GM18502 (cell line): ENCODE measurements around the gene NUDT13.

Source experiments
- ATAC-seq: cut with Tn5 transposase; IDR thresholded peaks from one replicate; pipeline ENCODE4 v1.9.1; 2021; ENCODE audit warnings: mild to moderate bottlenecking; ENCODE audit not compliant: unreplicated experiment, poor library complexity

The NUDT13 gene

DNA sequence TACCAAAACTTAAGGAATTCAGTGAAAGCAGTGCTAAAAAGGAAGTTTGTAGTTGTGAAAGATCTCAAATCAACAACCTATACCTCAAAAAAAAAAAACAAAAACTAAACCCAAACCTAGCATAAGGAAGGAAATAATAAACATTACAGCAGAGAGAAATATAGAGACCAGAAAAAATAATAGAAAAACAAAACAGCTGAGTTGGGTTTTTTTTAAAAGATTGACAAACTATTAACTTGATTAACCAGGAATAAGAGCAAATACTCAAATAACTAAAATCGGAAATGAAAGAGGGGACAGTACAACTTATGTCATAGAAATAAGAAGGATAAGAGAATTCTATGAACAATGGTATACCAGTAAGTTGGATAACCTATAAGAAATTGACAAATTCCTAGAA, 50.8 kb downstream of the NUDT13 start:
- no peak for ATAC-seq

DNA sequence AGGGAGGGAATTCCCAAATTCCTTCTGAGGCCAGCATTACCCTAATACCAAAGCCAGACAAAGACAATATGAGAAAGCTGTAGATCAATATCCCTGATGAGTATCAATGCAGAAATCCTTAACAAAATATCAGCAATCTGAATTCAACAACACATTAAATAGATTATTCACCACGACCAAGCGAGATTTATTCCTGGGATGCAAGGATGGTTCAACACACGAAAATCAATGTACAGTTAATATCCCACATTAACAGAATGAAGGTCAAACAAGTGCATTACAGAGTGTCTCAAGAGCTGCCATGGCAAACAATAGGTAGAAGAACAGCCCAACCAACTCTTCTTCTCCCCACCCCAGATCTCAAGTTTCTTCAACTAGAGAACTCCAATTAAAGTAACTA, 51.4 kb downstream of the NUDT13 start:
- ATAC-seq = no peak

DNA sequence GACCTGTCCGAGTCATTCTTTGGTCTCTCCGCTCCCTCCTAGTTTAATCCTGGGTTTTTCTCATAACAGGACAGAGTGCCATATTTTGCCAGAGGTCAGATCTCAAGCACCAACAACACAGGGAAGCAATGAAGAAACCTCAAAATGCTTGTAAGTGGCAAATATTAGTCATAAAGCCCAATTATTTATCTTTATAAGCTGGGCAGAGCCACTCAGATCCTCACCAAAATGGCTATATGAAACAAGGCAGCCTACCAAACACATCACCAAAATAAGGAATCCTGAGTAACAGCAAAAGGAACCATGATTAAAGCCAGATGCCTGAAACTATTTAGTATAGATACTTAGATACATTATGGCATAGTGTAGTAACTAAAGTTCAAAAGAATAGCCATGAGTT, 52.8 kb downstream of the NUDT13 start:
- no peak for ATAC-seq

DNA sequence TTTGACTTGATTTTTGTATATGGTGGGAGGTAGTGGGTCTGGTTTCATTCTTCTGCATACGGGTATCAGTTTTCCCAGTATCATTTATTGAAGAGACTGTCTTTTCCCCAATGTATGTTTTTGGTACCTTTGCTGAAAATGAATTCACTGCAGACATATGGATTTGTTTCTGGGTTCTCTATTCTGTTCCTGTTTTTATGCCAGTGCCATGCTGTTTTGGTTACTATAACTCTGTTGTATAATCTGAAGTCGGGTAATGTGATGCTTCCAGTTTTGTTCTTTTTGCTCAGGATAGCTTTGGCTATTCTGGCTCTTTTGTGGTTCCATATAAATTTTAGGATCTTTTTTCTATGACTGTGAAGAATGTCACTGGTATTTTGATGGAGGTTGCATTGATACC, 56.7 kb downstream of the NUDT13 start:
- ATAC-seq = no peak

DNA sequence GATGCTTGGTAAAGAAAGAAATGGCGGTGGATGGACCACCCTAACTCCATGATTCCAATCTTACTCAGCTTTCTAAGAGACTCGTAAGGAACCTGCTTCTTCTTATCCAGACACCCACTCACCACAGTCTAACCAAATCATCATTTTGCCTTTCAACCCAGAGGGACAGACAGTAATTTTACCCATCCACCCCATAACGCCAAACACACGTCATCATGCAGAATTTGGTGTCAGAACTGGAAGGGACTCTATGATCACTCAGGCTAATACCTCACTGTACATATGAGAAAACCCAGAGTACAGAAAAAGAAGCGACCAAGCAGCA, 57.2 kb downstream of the NUDT13 start:
- ATAC-seq = no peak

DNA sequence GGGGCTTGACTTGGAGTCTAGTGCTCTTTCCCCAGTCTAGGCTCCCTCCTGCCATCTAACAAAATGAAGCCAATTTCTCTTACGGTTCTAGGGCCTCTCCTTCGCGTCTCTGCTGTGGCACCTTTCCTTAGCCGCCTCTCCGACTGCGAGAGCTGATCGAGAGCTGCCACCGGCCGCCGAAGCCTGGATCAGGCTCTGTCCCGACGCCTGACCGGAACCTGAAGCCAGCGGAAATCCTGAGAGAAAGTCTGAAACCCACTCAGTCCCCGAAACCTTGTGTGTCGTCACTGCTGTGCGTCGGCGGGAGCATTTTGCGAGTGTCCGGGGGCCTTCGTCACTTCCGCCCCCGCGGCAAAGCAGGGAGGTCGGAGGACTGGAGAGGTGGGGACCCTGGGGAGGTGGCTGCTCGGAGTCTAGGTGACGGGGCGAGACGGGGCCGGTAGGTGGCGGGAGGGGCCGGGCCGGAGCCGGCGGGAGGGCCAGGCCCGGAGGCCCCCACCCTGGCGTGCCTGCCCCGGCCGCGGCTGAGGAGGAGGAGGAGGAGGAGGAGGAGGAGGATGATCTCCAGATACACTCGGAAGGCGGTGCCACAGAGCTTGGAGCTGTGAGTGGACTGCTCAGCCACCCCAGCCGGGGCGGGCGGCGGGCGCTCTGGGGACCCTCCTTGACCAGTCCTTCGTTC, 57.7 kb downstream of the NUDT13 start, which contains the start of the genes ECD and FAM149B1:
Gene ECD (minus strand): TSS at position 226 of the 682 bp plus-strand sequence. CDS start 4,071 bp downstream, outside the sequence.
Gene FAM149B1 (plus strand): TSS at position 337 of the 682 bp plus-strand sequence. CDS start 221 bp downstream, at position 558.
- ATAC-seq = peak; percentile 93

DNA sequence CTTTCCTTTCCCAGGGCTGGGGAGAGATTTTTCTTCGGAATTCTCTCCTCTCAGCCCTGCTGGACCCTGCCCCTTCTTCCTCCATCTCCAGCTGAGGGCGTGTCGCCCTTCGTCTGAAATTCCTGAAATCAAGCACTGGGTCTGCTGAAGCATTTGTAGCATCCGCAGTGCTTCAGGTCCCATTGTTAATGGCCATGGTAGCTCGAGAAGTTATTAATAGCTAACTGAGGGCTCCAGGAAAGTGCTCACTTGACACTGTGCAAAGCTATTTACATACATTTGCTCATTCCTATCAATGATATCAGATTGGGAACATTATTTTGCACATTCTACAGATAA, 58.2 kb downstream of the NUDT13 start:
- ATAC-seq = peak; percentile 9

DNA sequence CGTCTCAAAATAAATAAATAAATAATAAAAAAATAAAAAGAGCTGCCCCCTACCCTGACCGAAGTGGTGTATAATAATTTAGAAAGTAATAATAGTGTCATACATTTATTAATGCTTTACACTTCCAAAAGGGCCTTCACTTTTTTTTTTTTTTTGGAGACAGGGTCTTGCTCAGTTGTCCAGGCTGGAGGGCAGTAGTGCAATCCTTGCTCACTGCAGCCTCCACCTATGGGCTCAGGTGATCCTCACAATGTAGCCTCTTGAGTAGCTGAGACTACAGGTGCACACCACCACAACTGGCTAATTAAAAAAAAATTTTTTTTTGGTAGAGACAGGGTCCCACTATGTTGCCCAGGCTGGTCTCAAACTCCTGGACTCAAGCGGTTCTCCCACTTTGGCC, 59.1 kb downstream of the NUDT13 start:
- no peak for ATAC-seq

DNA sequence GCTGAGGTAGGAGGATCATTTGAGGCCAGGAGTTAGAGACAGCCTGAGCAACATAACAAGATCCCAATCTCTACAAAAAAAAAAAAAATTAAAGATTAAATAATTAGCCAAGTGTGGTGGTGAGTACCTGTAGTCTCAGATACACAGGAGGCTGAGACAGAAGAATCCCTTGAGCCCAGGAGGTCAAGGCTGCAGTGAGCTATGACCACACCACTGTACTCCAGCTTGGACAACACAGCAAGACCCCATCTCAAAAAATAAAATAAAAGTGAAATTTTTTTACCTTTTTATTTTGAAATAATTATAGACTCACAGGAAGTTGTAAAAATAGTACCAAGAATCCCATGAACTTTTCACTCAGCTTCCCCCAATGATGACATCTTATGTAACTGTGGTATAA, 62.6 kb downstream of the NUDT13 start:
- no peak for ATAC-seq

DNA sequence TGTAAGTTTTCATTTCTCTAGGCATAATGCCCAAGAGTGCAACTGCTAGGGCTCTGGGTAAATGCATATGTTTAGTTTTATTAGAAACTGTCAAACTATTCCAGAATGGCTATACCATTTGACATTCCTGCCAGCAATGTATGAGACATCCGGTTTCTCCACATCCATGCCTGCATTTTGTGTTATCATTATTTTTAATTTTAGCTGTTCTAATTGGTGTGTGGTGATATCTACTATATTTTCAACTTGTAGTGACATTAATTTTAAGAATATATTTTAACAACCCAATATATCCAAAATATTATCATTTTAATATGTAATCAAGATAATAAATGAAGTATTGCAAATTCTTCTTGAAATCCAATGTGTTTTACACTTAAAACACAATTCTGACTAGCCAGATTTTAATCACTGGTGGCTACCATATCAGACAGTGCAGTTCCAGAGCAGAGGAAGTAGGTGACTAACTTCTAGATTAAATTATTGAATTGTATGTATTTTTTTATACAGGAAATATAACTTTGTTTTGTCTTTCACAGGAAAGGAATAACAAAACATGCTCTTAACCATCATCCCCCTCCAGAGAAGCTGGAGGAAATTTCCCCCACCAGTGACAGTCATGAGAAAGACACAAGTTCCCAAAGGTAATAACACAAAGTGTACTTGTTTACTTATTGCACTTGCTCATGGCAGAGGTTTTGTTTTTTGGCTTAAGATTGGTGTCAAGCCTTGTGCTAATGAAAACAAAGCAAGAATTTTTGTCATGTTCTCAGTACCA, 64.1 kb downstream of the NUDT13 start:
- ATAC-seq = no peak
